ENCODE measurements around the gene CLECL1. TPM values are rescaled to one million over a fixed set of nuclear protein-coding genes. Genes with fewer than 3 reads are reported as not detected.

Gene CLECL1
- not detected in 2 replicates for polyA plus RNA-seq (2012; rRNA removed)
- not detected in 2 replicates for polyA plus RNA-seq (2012; cell fraction: cytosol; rRNA removed)
- not detected in 2 replicates for polyA plus RNA-seq (2012; cell fraction: nucleus; rRNA removed)

DNA sequence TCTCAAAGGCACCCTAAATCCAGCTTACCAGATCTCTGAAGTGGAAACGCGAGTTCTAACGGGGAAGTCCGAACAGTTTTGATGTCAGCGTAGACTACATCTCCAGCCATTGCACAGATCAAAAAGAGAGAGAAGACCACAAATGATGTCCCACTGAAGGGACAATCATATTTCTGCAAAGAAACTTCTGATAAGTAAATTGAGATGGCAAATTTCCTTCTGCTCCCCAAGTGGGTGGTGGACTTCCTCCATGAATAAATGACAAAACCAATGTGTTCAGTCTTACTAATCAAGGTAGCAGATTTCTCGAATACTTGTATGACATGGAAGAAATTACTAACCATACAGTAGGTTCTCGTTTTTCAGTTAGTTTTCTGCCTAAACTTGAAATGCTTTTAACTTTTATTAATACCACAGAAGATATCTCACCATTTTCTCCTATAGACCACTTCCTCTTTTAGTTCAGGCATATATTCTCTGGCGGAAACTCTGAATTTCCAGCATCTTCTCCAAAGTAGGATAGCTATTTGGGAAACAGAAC is at the start of gene CLECL1:
Gene CLECL1, minus strand, starts transcription at position 177 of the 541 bp plus-strand sequence.
- POLR2A ChIA-PET, result no interaction called here
- H3K27me3 ChIP-seq (ENCODE audit: insufficient read depth), result peaks cover 20% of the 10 kb centered on the region; the same call in 1 of the 2 replicates
- H3K4me1 ChIP-seq (ENCODE audit: control insufficient read depth in 1 of 2, insufficient read depth in 2 of 2, low read depth in 1 of 2, low read length in 1 of 2), result no peaks in the 10 kb centered on the region
- no peaks in the 10 kb centered on the region for H4K20me1 ChIP-seq (ENCODE audit: insufficient read depth)
- no peaks in the 10 kb centered on the region for H3K36me3 ChIP-seq (replicated peaks in 1 of 2; ENCODE audit: control insufficient read depth in 1 of 2, insufficient read depth in 2 of 2, low read length in 1 of 2)
- no peaks in the 10 kb centered on the region for H3K79me2 ChIP-seq (ENCODE audit: insufficient read depth)
- H2AFZ ChIP-seq (ENCODE audit: low read depth), result no peak within 1 kb of the TSS
- H3K4me3 ChIP-seq (ENCODE audit: low read depth in 2 of 2, low read length in 1 of 2), result no peak within 1 kb of the TSS
- no peaks in the 10 kb centered on the region for H3F3A ChIP-seq (replicated peaks; ENCODE audit: insufficient read depth)
- no peak within 1 kb of the TSS for H3K4me2 ChIP-seq
- no peak within 1 kb of the TSS for H3K9ac ChIP-seq
- H3K9me3 ChIP-seq, result no peaks in the 10 kb centered on the region
- WGBS (ENCODE audit: low lambda C conversion rate), result 60% methylated on average over 8 of the region's 8 CpGs
- H3K9me2 ChIP-seq, result no peaks in the 10 kb centered on the region
- CTCF ChIA-PET, result interaction anchor here (1.1 to 1.6 kb wide), 4 partner anchors 10 to 97 kb away, joined by 3 to 5 read pairs (median 4); no protein-coding TSS in a partner anchor
- DNase-seq, result no peak
- no peak within 1 kb of the TSS for H3K27ac ChIP-seq (ENCODE audit: low read depth in 2 of 2, low read length in 1 of 2)
- TF ChIP-seq, protein P1, sequence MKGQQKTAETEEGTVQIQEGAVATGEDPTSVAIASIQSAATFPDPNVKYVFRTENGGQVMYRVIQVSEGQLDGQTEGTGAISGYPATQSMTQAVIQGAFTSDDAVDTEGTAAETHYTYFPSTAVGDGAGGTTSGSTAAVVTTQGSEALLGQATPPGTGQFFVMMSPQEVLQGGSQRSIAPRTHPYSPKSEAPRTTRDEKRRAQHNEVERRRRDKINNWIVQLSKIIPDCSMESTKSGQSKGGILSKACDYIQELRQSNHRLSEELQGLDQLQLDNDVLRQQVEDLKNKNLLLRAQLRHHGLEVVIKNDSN (IDR thresholded peaks at IDR 0.05; ENCODE audit: borderline replicate concordance, low read depth), result no peak
- TF ChIP-seq, protein P2, sequence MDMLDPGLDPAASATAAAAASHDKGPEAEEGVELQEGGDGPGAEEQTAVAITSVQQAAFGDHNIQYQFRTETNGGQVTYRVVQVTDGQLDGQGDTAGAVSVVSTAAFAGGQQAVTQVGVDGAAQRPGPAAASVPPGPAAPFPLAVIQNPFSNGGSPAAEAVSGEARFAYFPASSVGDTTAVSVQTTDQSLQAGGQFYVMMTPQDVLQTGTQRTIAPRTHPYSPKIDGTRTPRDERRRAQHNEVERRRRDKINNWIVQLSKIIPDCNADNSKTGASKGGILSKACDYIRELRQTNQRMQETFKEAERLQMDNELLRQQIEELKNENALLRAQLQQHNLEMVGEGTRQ (IDR thresholded peaks at IDR 0.05; ENCODE audit: borderline replicate concordance, low read depth, low read length), result no peak
- TF ChIP-seq JUND (IDR thresholded peaks at IDR 0.05) (no peak), YY1 (IDR thresholded peaks at IDR 0.05; ENCODE audit: low read depth) (no peak), RFX5 (IDR thresholded peaks at IDR 0.05; ENCODE audit: low read length) (no peak), TCF12 (IDR thresholded peaks at IDR 0.05) (no peak), SMC3 (IDR thresholded peaks at IDR 0.05; ENCODE audit: low read depth, low read length) (no peak), EP300 (IDR thresholded peaks at IDR 0.05; ENCODE audit: borderline replicate concordance in 1 of 2, low read depth in 1 of 2, low read length in 1 of 2) (no peak), GATA2 (CRISPR knock-in tag; IDR thresholded peaks at IDR 0.05) (no peak)
- TF ChIP-seq, protein P3, sequence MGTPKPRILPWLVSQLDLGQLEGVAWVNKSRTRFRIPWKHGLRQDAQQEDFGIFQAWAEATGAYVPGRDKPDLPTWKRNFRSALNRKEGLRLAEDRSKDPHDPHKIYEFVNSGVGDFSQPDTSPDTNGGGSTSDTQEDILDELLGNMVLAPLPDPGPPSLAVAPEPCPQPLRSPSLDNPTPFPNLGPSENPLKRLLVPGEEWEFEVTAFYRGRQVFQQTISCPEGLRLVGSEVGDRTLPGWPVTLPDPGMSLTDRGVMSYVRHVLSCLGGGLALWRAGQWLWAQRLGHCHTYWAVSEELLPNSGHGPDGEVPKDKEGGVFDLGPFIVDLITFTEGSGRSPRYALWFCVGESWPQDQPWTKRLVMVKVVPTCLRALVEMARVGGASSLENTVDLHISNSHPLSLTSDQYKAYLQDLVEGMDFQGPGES (IDR thresholded peaks at IDR 0.05; ENCODE audit: low read depth, low read length), result no peak

DNA sequence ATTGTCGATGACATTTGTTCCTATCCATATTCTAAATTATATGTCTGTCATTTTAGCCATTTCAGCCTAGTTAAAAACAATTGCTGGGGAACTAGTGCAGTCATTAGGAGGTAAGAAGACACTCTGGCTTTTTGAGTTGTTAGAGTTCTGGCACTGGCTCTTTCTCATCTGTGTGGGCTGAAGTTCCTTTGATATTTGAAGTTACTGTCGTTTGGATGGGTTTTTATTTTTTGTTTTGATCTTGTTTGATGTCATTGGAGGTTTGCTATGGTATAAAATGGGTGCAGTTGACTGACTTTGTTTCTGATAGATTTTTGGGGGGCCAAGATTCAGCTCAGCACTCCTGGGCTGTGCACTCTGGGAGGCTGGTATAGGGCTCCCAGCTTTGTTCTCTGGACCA is 48.5 kb upstream of the CLECL1 start:
- H4K20me1 ChIP-seq (ENCODE audit: insufficient read depth), result no peaks in the 10 kb centered on the region
- H3K9me2 ChIP-seq, result no peaks in the 10 kb centered on the region
- no peaks in the 10 kb centered on the region for H3K79me2 ChIP-seq (ENCODE audit: insufficient read depth)
- no peaks in the 10 kb centered on the region for H3K4me1 ChIP-seq (ENCODE audit: control insufficient read depth in 1 of 2, insufficient read depth in 2 of 2, low read depth in 1 of 2, low read length in 1 of 2)
- no peak overlapping the region for H2AFZ ChIP-seq (ENCODE audit: low read depth)
- no peaks in the 10 kb centered on the region for H3K9me3 ChIP-seq
- no peak overlapping the region for H3K4me3 ChIP-seq (ENCODE audit: low read depth in 2 of 2, low read length in 1 of 2)
- H3K27ac ChIP-seq (ENCODE audit: low read depth in 2 of 2, low read length in 1 of 2), result no peak overlapping the region
- DNase-seq, result no peak
- CTCF ChIA-PET, result interaction anchor here (1.3 kb wide), 1 partner anchor 30 kb away, joined by 6 read pairs; no protein-coding TSS in a partner anchor
- POLR2A ChIA-PET, result no interaction called here
- H3K9ac ChIP-seq, result no peak overlapping the region
- H3K4me2 ChIP-seq, result no peak overlapping the region
- H3K36me3 ChIP-seq (replicated peaks in 1 of 2; ENCODE audit: control insufficient read depth in 1 of 2, insufficient read depth in 2 of 2, low read length in 1 of 2), result no peaks in the 10 kb centered on the region
- peaks cover 9% of the 10 kb centered on the region; the same call in 1 of the 2 replicates for H3K27me3 ChIP-seq (ENCODE audit: insufficient read depth)
- no peaks in the 10 kb centered on the region for H3F3A ChIP-seq (replicated peaks; ENCODE audit: insufficient read depth)
- WGBS (ENCODE audit: low lambda C conversion rate), result 26% methylated on average over 2 of the region's 2 CpGs
- no peak for TF ChIP-seq ELF1 (IDR thresholded peaks at IDR 0.05)
- TF ChIP-seq TCF12 (IDR thresholded peaks at IDR 0.05), result no peak
- no peak for TF ChIP-seq FOXM1 (IDR thresholded peaks at IDR 0.05; ENCODE audit: low read depth)
- no peak for TF ChIP-seq CHD2 (IDR thresholded peaks at IDR 0.05; ENCODE audit: low read length, partially characterized antibody)
- TF ChIP-seq YY1 (IDR thresholded peaks at IDR 0.05; ENCODE audit: low read depth), result no peak
- TF ChIP-seq, protein P4, sequence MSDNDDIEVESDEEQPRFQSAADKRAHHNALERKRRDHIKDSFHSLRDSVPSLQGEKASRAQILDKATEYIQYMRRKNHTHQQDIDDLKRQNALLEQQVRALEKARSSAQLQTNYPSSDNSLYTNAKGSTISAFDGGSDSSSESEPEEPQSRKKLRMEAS (IDR thresholded peaks at IDR 0.05; ENCODE audit: low read depth), result no peak
- TF ChIP-seq FOSL2 (IDR thresholded peaks at IDR 0.05; ENCODE audit: borderline replicate concordance, low read depth), result no peak
- no peak for TF ChIP-seq RFX5 (IDR thresholded peaks at IDR 0.05; ENCODE audit: low read length)
- no peak for TF ChIP-seq MEF2A (IDR thresholded peaks at IDR 0.05; ENCODE audit: borderline replicate concordance, low read depth)
- no peak for TF ChIP-seq NRF1 (IDR thresholded peaks at IDR 0.05; ENCODE audit: low read depth, low read length)
- no peak for TF ChIP-seq RXRA (IDR thresholded peaks at IDR 0.05; ENCODE audit: borderline replicate concordance, low read depth)
- TF ChIP-seq, protein P1 (IDR thresholded peaks at IDR 0.05; ENCODE audit: borderline replicate concordance, low read depth), result no peak
- TF ChIP-seq, protein P5, sequence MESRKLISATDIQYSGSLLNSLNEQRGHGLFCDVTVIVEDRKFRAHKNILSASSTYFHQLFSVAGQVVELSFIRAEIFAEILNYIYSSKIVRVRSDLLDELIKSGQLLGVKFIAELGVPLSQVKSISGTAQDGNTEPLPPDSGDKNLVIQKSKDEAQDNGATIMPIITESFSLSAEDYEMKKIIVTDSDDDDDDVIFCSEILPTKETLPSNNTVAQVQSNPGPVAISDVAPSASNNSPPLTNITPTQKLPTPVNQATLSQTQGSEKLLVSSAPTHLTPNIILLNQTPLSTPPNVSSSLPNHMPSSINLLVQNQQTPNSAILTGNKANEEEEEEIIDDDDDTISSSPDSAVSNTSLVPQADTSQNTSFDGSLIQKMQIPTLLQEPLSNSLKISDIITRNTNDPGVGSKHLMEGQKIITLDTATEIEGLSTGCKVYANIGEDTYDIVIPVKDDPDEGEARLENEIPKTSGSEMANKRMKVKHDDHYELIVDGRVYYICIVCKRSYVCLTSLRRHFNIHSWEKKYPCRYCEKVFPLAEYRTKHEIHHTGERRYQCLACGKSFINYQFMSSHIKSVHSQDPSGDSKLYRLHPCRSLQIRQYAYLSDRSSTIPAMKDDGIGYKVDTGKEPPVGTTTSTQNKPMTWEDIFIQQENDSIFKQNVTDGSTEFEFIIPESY (IDR thresholded peaks at IDR 0.05; ENCODE audit: borderline replicate concordance, low read depth), result no peak
- no peak for TF ChIP-seq GATA2 (CRISPR knock-in tag; IDR thresholded peaks at IDR 0.05)
- TF ChIP-seq, protein P2 (IDR thresholded peaks at IDR 0.05; ENCODE audit: borderline replicate concordance, low read depth, low read length), result no peak
- TF ChIP-seq RCOR1 (IDR thresholded peaks at IDR 0.05; ENCODE audit: low read length), result no peak

All from SK-N-SH (cell line).